H9 (cell line): ENCODE results near the gene MBNL1. TPM values are rescaled to one million over a fixed set of nuclear protein-coding genes. Genes with fewer than 3 reads are reported as not detected.

Source experiments
- DNase-seq: peaks from one replicate; pipeline ENCODE4 v3.0.0-alpha.2; 2017
- H2AFZ ChIP-seq: one replicate; pipeline ENCODE4 v1.6.1; 2013; ENCODE audit warnings: mild to moderate bottlenecking, low read length, control low read depth, moderate library complexity
- H2AK5ac ChIP-seq: 2 replicates; pipeline ENCODE4 v1.6.1; 2013; ENCODE audit warnings: low read length, control low read depth, mixed read lengths; ENCODE audit not compliant: insufficient read length
- H2BK120ac ChIP-seq: one replicate; pipeline ENCODE4 v1.6.1; 2013; ENCODE audit warnings: low read depth, mild to moderate bottlenecking, low read length, control low read depth, inconsistent platforms; ENCODE audit not compliant: poor library complexity, severe bottlenecking
- H2BK12ac ChIP-seq: 2 replicates; pipeline ENCODE4 v1.6.1; 2013; ENCODE audit warnings: low read length, control low read depth, mixed read lengths, low read depth; ENCODE audit not compliant: insufficient read length
- H2BK15ac ChIP-seq: 2 replicates; pipeline ENCODE4 v1.6.1; 2013; ENCODE audit warnings: low read depth, low read length, control low read depth
- H2BK20ac ChIP-seq: one replicate; pipeline ENCODE4 v1.6.1; 2013; ENCODE audit warnings: low read depth, mild to moderate bottlenecking, low read length, control low read depth, inconsistent platforms; ENCODE audit not compliant: poor library complexity, severe bottlenecking
- H2BK5ac ChIP-seq: 2 replicates; pipeline ENCODE4 v1.6.1; 2013; ENCODE audit warnings: low read length, control low read depth, mixed read lengths; ENCODE audit not compliant: insufficient read length
- H3K14ac ChIP-seq: 2 replicates; pipeline ENCODE4 v1.6.1; 2013; ENCODE audit warnings: low read length, control low read depth; ENCODE audit not compliant: insufficient read depth
- H3K18ac ChIP-seq: 2 replicates; pipeline ENCODE4 v1.6.1; 2013; ENCODE audit warnings: low read depth, mild to moderate bottlenecking, mixed read lengths, low read length, control low read depth; ENCODE audit not compliant: insufficient read length
- H3K23ac ChIP-seq: 2 replicates; pipeline ENCODE4 v1.6.1; 2013; ENCODE audit warnings: low read length, control low read depth, mixed read lengths, low read depth; ENCODE audit not compliant: insufficient read length
- H3K23me2 ChIP-seq: 2 replicates; pipeline ENCODE4 v1.6.1; 2013; ENCODE audit warnings: low read depth, mild to moderate bottlenecking, mixed read lengths, low read length, control low read depth; ENCODE audit not compliant: insufficient read length, poor library complexity, severe bottlenecking
- H3K27ac ChIP-seq: 2 replicates; pipeline ENCODE4 v1.5.1; 2013; ENCODE audit warnings: low read length, control low read depth, mixed read lengths, low read depth; ENCODE audit not compliant: insufficient read length
- H3K27me3 ChIP-seq: 2 replicates; pipeline ENCODE4 v1.6.1; 2013; ENCODE audit warnings: low read length, control low read depth, inconsistent platforms; ENCODE audit not compliant: insufficient read depth
- H3K4ac ChIP-seq: 2 replicates; pipeline ENCODE4 v1.6.1; 2013; ENCODE audit warnings: low read depth, mild to moderate bottlenecking, control low read depth, inconsistent platforms, low read length, moderate library complexity
- H3K4me1 ChIP-seq: 2 replicates; pipeline ENCODE4 v1.6.1; 2013; ENCODE audit warnings: low read length, control low read depth, inconsistent platforms; ENCODE audit not compliant: insufficient read depth
- H3K4me2 ChIP-seq: 2 replicates; pipeline ENCODE4 v1.6.1; 2013; ENCODE audit warnings: low read length, control low read depth, mixed read lengths; ENCODE audit not compliant: insufficient read length, insufficient read depth
- H3K56ac ChIP-seq: 2 replicates; pipeline ENCODE4 v1.6.1; 2013; ENCODE audit warnings: low read depth, mild to moderate bottlenecking, mixed read lengths, low read length, control low read depth; ENCODE audit not compliant: insufficient read length
- H3K79me1 ChIP-seq: 2 replicates; pipeline ENCODE4 v1.6.1; 2013; ENCODE audit warnings: low read depth, mild to moderate bottlenecking, moderate library complexity, low read length, control low read depth, inconsistent platforms; ENCODE audit not compliant: insufficient read depth, poor library complexity, severe bottlenecking
- H3K79me2 ChIP-seq: 2 replicates; pipeline ENCODE4 v1.6.1; 2013; ENCODE audit warnings: low read length, control low read depth, inconsistent platforms; ENCODE audit not compliant: insufficient read depth
- H3K9ac ChIP-seq: 2 replicates; pipeline ENCODE4 v1.6.1; 2013; ENCODE audit warnings: low read length, control low read depth, mixed read lengths; ENCODE audit not compliant: insufficient read length; ENCODE audit errors: extremely low read depth
- H3K9me3 ChIP-seq: one replicate; pipeline ENCODE4 v1.6.1; 2013; ENCODE audit warnings: low read depth, low read length, inconsistent platforms; ENCODE audit not compliant: control insufficient read depth
- H3T11ph ChIP-seq: one replicate; pipeline ENCODE4 v1.6.1; 2013; ENCODE audit warnings: mild to moderate bottlenecking, low read length, control low read depth, inconsistent platforms
- H4K20me1 ChIP-seq: one replicate; pipeline ENCODE4 v1.6.1; 2013; ENCODE audit not compliant: control insufficient read depth, insufficient read length, insufficient read depth
- H4K5ac ChIP-seq: 2 replicates; pipeline ENCODE4 v1.6.1; 2013; ENCODE audit warnings: low read depth, mild to moderate bottlenecking, mixed read lengths, low read length, control low read depth; ENCODE audit not compliant: insufficient read length
- H4K8ac ChIP-seq: replicated peaks from 2 replicates; pipeline ENCODE4 v1.6.1; 2013; ENCODE audit warnings: low read length, control low read depth, mixed read lengths, low read depth; ENCODE audit not compliant: insufficient read length
- H4K91ac ChIP-seq: 2 replicates; pipeline ENCODE4 v1.6.1; 2013; ENCODE audit warnings: low read depth, mild to moderate bottlenecking, moderate library complexity, mixed read lengths, low read length, control low read depth; ENCODE audit not compliant: insufficient read length
- H3K27ac Mint-ChIP-seq, 3 experiments: 2 replicates in 2 of 3; 3 replicates in 1 of 3; pipeline ENCODE4 v1.8.0; 2020 to 2021; ENCODE audit warnings: mixed read lengths in 3 of 3, mild to moderate bottlenecking in 1 of 3, moderate library complexity in 1 of 3
- H3K27me3 Mint-ChIP-seq: 2 replicates; pipeline ENCODE4 v1.8.0; 2021; ENCODE audit warnings: low read depth, mild to moderate bottlenecking, moderate library complexity, mixed read lengths
- H3K36me3 Mint-ChIP-seq, 3 experiments: 2 replicates in 2 of 3; 3 replicates in 1 of 3; pipeline ENCODE4 v1.8.0; 2020 to 2021; ENCODE audit warnings: low read depth in 3 of 3, mixed read lengths in 3 of 3; ENCODE audit not compliant: insufficient read depth in 1 of 3
- H3K4me1 Mint-ChIP-seq, 2 experiments: 2 replicates each; pipeline ENCODE4 v1.8.0; 2020; ENCODE audit warnings: mixed read lengths in 2 of 2
- H3K4me3 Mint-ChIP-seq, 2 experiments: 2 replicates in 1 of 2; 3 replicates in 1 of 2; pipeline ENCODE4 v1.8.0; 2020 to 2021; ENCODE audit warnings: mild to moderate bottlenecking in 2 of 2, mixed read lengths in 2 of 2, moderate library complexity in 1 of 2
- H3K9me3 Mint-ChIP-seq, 2 experiments: 2 replicates in 1 of 2; 3 replicates in 1 of 2; pipeline ENCODE4 v1.8.0; 2020; ENCODE audit warnings: mild to moderate bottlenecking in 2 of 2, mixed read lengths in 2 of 2, moderate library complexity in 1 of 2
- CTCF ChIP-seq: fragments of 200-600 bp; sonication (generic); conservative IDR thresholded peaks from 3 replicates; pipeline ENCODE4 v1.8.0; 2021; ENCODE audit warnings: antibody characterized with exemption, mild to moderate bottlenecking
- WGBS: extraction: QIAGEN DNeasy Blood & Tissue Kit; methylation state at CpG from one replicate; pipeline ENCODE4 v1.1.7; 2013; ENCODE audit warnings: missing lambda C conversion rate, low lambda C conversion rate, mixed read lengths; ENCODE audit not compliant: insufficient read length; ENCODE audit errors: extremely low coverage; 5-methylcytosine and 5-hydroxymethylcytosine counted together
- total RNA-seq: library from RNA; stranded (reverse); gene quantifications from 2 replicates; pipeline ENCODE4 v1.2.1, GENCODE V29; 2021

Gene MBNL1
- total RNA-seq, 1 experiment from 2014 or later, result 14.9 TPM

- H2BK12ac ChIP-seq, result no peak overlapping the region
- no peak overlapping the region for H2BK5ac ChIP-seq
- H3K23ac ChIP-seq, result no peak overlapping the region
- Mint-ChIP-seq H3K27me3 (no peaks in the 10 kb centered on the region), H3K4me1 (peaks cover 13 to 16% of the 10 kb centered on the region in 2 experiments), H3K27ac (no peak overlapping the region), H3K4me3 (no peak overlapping the region), H3K9me3 (no peaks in the 10 kb centered on the region), H3K36me3 (peaks cover 0 to 2% (median 0%) of the 10 kb centered on the region in 3 experiments; a peak in 1 of 7 replicates)
- H4K8ac ChIP-seq, result no peak overlapping the region
- no peak for DNase-seq
- no CpG with 5 or more reads among the region's 1 CpG for WGBS
- H3K27ac ChIP-seq, result no peak overlapping the region
- no peak overlapping the region for H3K9ac ChIP-seq
- H4K20me1 ChIP-seq, result no peaks in the 10 kb centered on the region
- H2BK120ac ChIP-seq, result no peak overlapping the region
- H4K5ac ChIP-seq, result no peak overlapping the region
- no peak for TF ChIP-seq CTCF
- no peak overlapping the region for H2AFZ ChIP-seq
- H3K4me2 ChIP-seq, result no peak overlapping the region
- no peaks in the 10 kb centered on the region for H3K79me1 ChIP-seq
- H3K27me3 ChIP-seq, result no peaks in the 10 kb centered on the region
- H2AK5ac ChIP-seq, result no peak overlapping the region
- H2BK15ac ChIP-seq, result no peak overlapping the region
- H3K18ac ChIP-seq, result no peak overlapping the region
- H3K79me2 ChIP-seq, result no peaks in the 10 kb centered on the region; the same call in 1 of the 2 replicates
- H3K9me3 ChIP-seq, result no peaks in the 10 kb centered on the region
- no peak overlapping the region for H4K91ac ChIP-seq
- H2BK20ac ChIP-seq, result no peak overlapping the region
- H3K14ac ChIP-seq, result no peak overlapping the region
- no peaks in the 10 kb centered on the region for H3K23me2 ChIP-seq
- no peak overlapping the region for H3K56ac ChIP-seq
- no peaks in the 10 kb centered on the region for H3K4me1 ChIP-seq
- H3K4ac ChIP-seq, result no peak overlapping the region
- H3T11ph ChIP-seq, result no peak overlapping the region
These were observed 47.6 kb downstream of the MBNL1 start for GRCh38 chr3:152316318-152316717.
